AG10803 (cell line): ENCODE data around the gene WNT3A.

Source experiments
- DNase-seq: peaks from one replicate; pipeline ENCODE4 v3.0.0; 2010; ENCODE audit warnings: low read depth
- H3K4me3 ChIP-seq: 2 replicates; pipeline ENCODE4 v1.5.1; 2011; ENCODE audit warnings: mild to moderate bottlenecking, low read length, control low read depth
- CTCF ChIP-seq: conservative IDR thresholded peaks from 2 replicates; pipeline ENCODE4 v1.5.1; 2011; ENCODE audit warnings: mild to moderate bottlenecking, low read length, control low read depth, inconsistent platforms

The WNT3A gene

GRCh38 chr1:228068359-228068758 lies 61.6 kb downstream of the WNT3A start:
- TF ChIP-seq CTCF, result no peak
- no peak for DNase-seq
- H3K4me3 ChIP-seq, result no peak overlapping the region

GRCh38 chr1:228070173-228070572 lies 63.4 kb downstream of the WNT3A start:
- no peak for TF ChIP-seq CTCF
- H3K4me3 ChIP-seq, result no peak overlapping the region
- DNase-seq, result no peak

GRCh38 chr1:228070851-228071250 lies 64.1 kb downstream of the WNT3A start:
- DNase-seq, result no peak
- TF ChIP-seq CTCF, result no peak
- H3K4me3 ChIP-seq, result no peak overlapping the region

DNA sequence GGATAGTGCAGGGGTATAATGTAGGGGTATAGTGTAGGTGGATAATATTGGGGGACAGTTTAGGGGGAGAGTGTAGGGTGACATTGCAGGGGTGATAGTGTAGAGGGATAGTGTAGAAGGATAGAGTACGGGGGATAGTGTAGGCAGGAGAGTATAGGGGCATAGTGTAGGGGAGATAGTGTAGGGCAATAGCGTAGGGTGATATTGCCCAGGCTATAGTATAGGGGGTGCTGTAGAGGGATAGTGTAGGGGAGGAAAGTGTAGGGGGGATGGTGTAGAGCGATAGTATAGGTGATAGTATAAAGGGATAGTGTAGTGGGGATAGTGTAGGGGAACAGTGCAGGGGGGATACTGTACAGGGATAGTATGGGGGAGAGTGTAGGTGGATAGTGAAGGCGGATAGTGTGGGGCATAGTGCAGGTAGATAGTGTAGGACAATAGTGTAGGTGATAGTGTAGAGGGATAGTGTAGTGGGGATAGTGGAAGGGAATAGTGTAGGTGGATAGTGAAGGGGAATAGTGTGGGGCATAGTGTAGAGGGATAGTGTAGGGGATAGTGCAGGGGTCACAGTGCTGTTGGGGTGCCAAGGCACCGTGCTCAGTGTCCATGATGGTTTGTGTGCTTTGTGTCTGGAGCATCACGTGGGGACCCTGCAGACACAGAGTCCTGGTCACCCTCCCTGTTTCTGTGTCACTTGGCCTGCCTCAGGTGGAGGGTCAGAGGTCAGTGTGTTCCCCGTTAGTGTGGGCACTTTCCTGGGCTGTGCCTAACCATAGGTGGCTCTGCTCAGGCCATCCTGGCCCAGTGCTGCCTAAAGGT lies 65.2 kb downstream of the WNT3A start:
- DNase-seq, result no peak
- H3K4me3 ChIP-seq, result no peak overlapping the region
- no peak for TF ChIP-seq CTCF

- TF ChIP-seq CTCF, result no peak
- no peak overlapping the region for H3K4me3 ChIP-seq
- DNase-seq, result no peak
These were observed 65.9 kb downstream of the WNT3A start for GRCh38 chr1:228072658-228073043.

DNA sequence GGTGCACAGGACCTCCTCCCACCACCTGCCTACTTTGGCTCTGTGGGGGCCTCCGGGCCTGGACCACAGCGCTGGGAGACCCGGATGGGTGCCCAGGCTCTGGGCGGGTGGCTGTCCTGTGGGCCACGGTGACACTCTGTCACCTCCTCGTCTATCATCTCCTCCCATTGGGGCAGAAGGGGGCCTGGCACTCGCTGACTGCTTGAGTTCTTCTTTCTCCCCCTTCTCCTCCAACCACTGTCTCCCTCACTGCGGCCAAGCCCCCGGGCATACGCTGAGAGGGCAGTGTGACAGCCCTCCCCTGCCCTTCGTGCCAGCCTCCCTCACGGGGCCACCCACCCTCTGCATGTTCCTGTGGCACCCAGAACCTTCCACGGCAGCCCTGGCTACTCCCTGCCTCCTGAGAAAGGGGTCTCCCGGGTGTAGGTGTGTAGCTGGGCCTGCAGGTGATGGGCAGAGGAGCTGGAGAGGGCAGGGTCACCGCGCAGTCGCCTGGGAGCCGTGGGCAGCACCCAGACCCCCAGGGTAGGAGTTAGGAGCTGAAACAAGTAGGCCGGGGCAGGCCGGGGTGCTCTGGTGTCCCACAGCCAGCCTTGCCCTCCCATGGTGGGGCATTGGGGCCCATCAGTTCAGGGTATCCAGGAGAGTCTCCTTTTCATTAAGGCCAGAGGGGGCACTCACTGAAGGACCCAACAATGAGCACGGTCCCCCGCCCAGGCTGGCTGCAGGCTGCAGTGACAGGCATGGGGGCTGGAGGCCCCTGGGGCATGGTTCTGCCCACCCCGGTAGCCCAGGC lies 66.5 kb downstream of the WNT3A start:
- no peak overlapping the region for H3K4me3 ChIP-seq
- no peak for TF ChIP-seq CTCF
- DNase-seq, result no peak
